ENCODE measurements around the gene PPP2R2C. TPM values are rescaled to one million over a fixed set of nuclear protein-coding genes. Genes with fewer than 3 reads are reported as not detected.

Gene PPP2R2C
- total and polyA plus RNA-seq, 10 of the 15 experiments (the other 5 are each of a cell fraction or from before 2014, with no cell fraction given) = 0.13 to 0.15 TPM; not detected in 8

DNA sequence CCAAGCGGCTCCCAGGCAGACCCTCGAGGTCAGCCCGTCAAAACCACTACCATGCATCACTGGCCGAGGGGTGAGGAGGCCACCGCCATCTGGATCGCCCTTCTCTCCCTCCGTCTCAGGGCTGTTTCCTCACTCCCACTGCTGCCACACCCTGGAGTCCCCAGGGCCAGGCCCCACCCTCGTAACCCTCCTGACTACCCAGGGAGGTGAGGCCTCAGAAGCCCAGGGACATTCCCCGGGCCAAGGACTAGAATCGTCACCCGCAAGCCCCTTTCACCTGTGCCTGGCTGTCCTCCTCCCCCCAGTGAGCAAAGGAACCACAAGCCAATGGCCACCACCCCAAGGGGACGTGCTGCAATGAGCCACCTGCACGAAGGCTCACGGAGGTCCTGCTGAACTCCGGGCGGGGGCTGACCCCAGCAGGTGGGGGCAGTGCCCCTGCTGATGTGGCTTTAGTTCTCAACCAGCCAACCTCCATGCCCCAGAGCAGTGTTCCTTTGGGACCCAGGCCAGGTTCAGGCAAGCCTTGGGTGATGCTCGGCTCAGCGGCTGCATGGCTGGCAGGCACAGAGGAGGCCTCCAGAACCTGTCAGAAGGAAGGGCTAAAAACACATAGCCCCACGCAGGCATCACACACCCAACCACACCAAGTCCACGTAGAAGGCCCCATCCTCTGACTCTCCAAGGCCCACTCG lies 23.8 kb downstream of the PPP2R2C start:
- H3K4me3 ChIP-seq = no peak overlapping the region
- ATAC-seq (no peak), FAIRE-seq (no peak), DNase-seq (ENCODE audit: low read depth, low spot score) (no peak)
- WGBS (ENCODE audit: insufficient coverage, insufficient replicate concordance, low lambda C conversion rate, missing lambda C conversion rate) = 28% methylated on average over 21 of the region's 21 CpGs
- RAD21 ChIA-PET (ENCODE audit: unreplicated experiment) = no interaction called here
- SMC1A ChIA-PET (ENCODE audit: uncharacterized antibody, unreplicated experiment) = no interaction called here
- H3K4me2 ChIP-seq (ENCODE audit: control insufficient read depth, insufficient read depth) = no peak overlapping the region
- H2AFZ ChIP-seq (ENCODE audit: control insufficient read depth, low read depth, low read length) = no peak overlapping the region
- POLR2A ChIA-PET = no interaction called here
- no peak overlapping the region for H3K9ac ChIP-seq (ENCODE audit: control insufficient read depth, insufficient read depth, low read length)
- no peak overlapping the region for H3K27ac ChIP-seq (ENCODE audit: control insufficient read depth, insufficient read depth)
- H3K79me2 ChIP-seq (ENCODE audit: control insufficient read depth, insufficient read depth, low read length) = no peaks in the 10 kb centered on the region
- CTCF ChIA-PET = no interaction called here
- no TSS peak for BruUV-seq (replicated peaks)
- H4K20me1 ChIP-seq (ENCODE audit: control insufficient read depth, insufficient read depth) = no peaks in the 10 kb centered on the region
- no peaks in the 10 kb centered on the region for H3K4me1 ChIP-seq (ENCODE audit: control insufficient read depth, insufficient read depth, low read length)
- intact Hi-C loops (cut with micrococcal nuclease; ENCODE audit: unreplicated experiment) = no loop called here
- no peaks in the 10 kb centered on the region for H3K36me3 ChIP-seq (ENCODE audit: control insufficient read depth in 2 of 2, insufficient read depth in 2 of 2, low read length in 1 of 2)
- peaks cover 0 to 5% of the 10 kb centered on the region in 2 experiments; a peak in 3 of 4 replicates for H3K27me3 ChIP-seq (replicated peaks in 1 of 2; ENCODE audit: control insufficient read depth in 2 of 2, insufficient read depth in 2 of 2, low read length in 1 of 2)
- no peaks in the 10 kb centered on the region for H3K9me3 ChIP-seq (replicated peaks; ENCODE audit: control insufficient read depth, insufficient read depth, low read length)
- TF ChIP-seq CBX3 (IDR thresholded peaks at IDR 0.05; ENCODE audit: borderline replicate concordance, low read depth) (no peak), YBX1 (IDR thresholded peaks at IDR 0.05) (no peak), PAX5 (IDR thresholded peaks at IDR 0.05; ENCODE audit: borderline replicate concordance, low read depth, low read length) (no peak), SREBF2 (IDR thresholded peaks at IDR 0.05; ENCODE audit: low read length) (no peak), MTA2 (IDR thresholded peaks at IDR 0.05; ENCODE audit: low read depth) (no peak)
- in situ Hi-C loops (cut with MboI) = no loop called here

DNA sequence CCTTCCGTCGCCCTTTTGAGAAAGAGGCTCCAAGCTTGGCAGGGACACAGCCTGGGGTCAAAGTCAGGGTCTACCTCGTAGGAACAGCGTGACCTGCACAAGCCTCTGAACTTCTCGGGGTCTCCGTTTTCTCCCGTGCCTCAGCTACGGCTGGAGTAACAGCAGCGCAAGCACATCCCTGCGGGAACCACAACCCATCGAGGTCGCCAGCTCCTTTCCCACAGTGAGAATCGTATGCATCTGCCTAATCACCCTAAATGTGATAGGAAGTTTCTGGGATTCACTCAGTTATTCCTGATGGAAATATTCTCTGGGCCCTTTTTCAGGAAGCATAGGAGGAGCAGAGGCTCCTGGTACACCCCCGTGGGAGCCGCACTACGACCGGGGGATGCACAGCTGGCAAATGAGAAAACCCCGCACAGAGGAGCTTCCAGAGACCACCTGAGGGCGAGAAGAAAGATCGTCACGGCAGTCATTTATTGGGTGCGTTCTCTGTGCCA lies 24.7 kb downstream of the PPP2R2C start:
- no TSS peak for BruUV-seq (replicated peaks)
- ChIA-PET CTCF (no interaction called here), RAD21 (ENCODE audit: unreplicated experiment) (no interaction called here), SMC1A (ENCODE audit: uncharacterized antibody, unreplicated experiment) (no interaction called here), POLR2A (no interaction called here)
- no peak overlapping the region for H3K4me2 ChIP-seq (ENCODE audit: control insufficient read depth, insufficient read depth)
- H3K27me3 ChIP-seq (replicated peaks in 1 of 2; ENCODE audit: control insufficient read depth in 2 of 2, insufficient read depth in 2 of 2, low read length in 1 of 2) = peaks cover 0 to 5% of the 10 kb centered on the region in 2 experiments; a peak in 3 of 4 replicates
- H2AFZ ChIP-seq (ENCODE audit: control insufficient read depth, low read depth, low read length) = no peak overlapping the region
- H3K9me3 ChIP-seq (replicated peaks; ENCODE audit: control insufficient read depth, insufficient read depth, low read length) = no peaks in the 10 kb centered on the region
- FAIRE-seq = no peak
- H3K27ac ChIP-seq (ENCODE audit: control insufficient read depth, insufficient read depth) = no peak overlapping the region
- no peaks in the 10 kb centered on the region for H4K20me1 ChIP-seq (ENCODE audit: control insufficient read depth, insufficient read depth)
- intact Hi-C loops (cut with micrococcal nuclease; ENCODE audit: unreplicated experiment) (no loop called here), in situ Hi-C loops (cut with MboI) (no loop called here)
- no peak overlapping the region for H3K9ac ChIP-seq (ENCODE audit: control insufficient read depth, insufficient read depth, low read length)
- H3K4me3 ChIP-seq = no peak overlapping the region
- H3K79me2 ChIP-seq (ENCODE audit: control insufficient read depth, insufficient read depth, low read length) = no peaks in the 10 kb centered on the region
- no peak for DNase-seq (ENCODE audit: low read depth, low spot score)
- H3K4me1 ChIP-seq (ENCODE audit: control insufficient read depth, insufficient read depth, low read length) = no peaks in the 10 kb centered on the region
- no peak for ATAC-seq
- WGBS (ENCODE audit: insufficient coverage, insufficient replicate concordance, low lambda C conversion rate, missing lambda C conversion rate) = 48% methylated on average over 22 of the region's 22 CpGs
- no peaks in the 10 kb centered on the region for H3K36me3 ChIP-seq (ENCODE audit: control insufficient read depth in 2 of 2, insufficient read depth in 2 of 2, low read length in 1 of 2)
- TF ChIP-seq MEF2B (IDR thresholded peaks at IDR 0.05; ENCODE audit: partially characterized antibody, poor library complexity, severe bottlenecking) (no peak), SREBF1 (IDR thresholded peaks at IDR 0.05; ENCODE audit: low read length) (no peak), CREM (IDR thresholded peaks at IDR 0.05; ENCODE audit: low read depth) (no peak), ZNF274 (IDR thresholded peaks at IDR 0.05; ENCODE audit: insufficient read depth, insufficient read length) (no peak), DPF2 (IDR thresholded peaks at IDR 0.05) (no peak), FOXM1 (IDR thresholded peaks at IDR 0.05; ENCODE audit: low read depth, low read length) (no peak), SREBF2 (IDR thresholded peaks at IDR 0.05; ENCODE audit: low read length) (no peak)
- TF ChIP-seq, protein P1, sequence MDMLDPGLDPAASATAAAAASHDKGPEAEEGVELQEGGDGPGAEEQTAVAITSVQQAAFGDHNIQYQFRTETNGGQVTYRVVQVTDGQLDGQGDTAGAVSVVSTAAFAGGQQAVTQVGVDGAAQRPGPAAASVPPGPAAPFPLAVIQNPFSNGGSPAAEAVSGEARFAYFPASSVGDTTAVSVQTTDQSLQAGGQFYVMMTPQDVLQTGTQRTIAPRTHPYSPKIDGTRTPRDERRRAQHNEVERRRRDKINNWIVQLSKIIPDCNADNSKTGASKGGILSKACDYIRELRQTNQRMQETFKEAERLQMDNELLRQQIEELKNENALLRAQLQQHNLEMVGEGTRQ (IDR thresholded peaks at IDR 0.05; ENCODE audit: borderline replicate concordance, low read depth, low read length) = no peak
- TF ChIP-seq, protein P2, sequence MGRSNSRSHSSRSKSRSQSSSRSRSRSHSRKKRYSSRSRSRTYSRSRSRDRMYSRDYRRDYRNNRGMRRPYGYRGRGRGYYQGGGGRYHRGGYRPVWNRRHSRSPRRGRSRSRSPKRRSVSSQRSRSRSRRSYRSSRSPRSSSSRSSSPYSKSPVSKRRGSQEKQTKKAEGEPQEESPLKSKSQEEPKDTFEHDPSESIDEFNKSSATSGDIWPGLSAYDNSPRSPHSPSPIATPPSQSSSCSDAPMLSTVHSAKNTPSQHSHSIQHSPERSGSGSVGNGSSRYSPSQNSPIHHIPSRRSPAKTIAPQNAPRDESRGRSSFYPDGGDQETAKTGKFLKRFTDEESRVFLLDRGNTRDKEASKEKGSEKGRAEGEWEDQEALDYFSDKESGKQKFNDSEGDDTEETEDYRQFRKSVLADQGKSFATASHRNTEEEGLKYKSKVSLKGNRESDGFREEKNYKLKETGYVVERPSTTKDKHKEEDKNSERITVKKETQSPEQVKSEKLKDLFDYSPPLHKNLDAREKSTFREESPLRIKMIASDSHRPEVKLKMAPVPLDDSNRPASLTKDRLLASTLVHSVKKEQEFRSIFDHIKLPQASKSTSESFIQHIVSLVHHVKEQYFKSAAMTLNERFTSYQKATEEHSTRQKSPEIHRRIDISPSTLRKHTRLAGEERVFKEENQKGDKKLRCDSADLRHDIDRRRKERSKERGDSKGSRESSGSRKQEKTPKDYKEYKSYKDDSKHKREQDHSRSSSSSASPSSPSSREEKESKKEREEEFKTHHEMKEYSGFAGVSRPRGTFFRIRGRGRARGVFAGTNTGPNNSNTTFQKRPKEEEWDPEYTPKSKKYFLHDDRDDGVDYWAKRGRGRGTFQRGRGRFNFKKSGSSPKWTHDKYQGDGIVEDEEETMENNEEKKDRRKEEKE (IDR thresholded peaks at IDR 0.05) = no peak

All from GM12878 (cell line).